Activated CD4-positive, alpha-beta T cell treated with anti-CD3 and anti-CD28 coated beads, Interleukin-2, amount 50 U/mL, for 4 hours (primary cell): ENCODE measurements around the gene IFNA16.
"Not testable (repeated sequence)": the region's sequence is repeated elsewhere in the genome, so short reads cannot be mapped to it uniquely, and the experiment has no call there.

Experiments used
- DNase-seq, 2 experiments: peaks; one replicate each; pipeline ENCODE4 v3.0.0-alpha.2; 2020

The IFNA16 gene

GRCh38 chr9:21217211-21217610 lies at the start of gene IFNA16:
Gene IFNA16, minus strand, starts transcription at chr9:21217311. Its CDS starts 6 bp downstream, at chr9:21217305.
- DNase-seq = not testable (repeated sequence)

DNA sequence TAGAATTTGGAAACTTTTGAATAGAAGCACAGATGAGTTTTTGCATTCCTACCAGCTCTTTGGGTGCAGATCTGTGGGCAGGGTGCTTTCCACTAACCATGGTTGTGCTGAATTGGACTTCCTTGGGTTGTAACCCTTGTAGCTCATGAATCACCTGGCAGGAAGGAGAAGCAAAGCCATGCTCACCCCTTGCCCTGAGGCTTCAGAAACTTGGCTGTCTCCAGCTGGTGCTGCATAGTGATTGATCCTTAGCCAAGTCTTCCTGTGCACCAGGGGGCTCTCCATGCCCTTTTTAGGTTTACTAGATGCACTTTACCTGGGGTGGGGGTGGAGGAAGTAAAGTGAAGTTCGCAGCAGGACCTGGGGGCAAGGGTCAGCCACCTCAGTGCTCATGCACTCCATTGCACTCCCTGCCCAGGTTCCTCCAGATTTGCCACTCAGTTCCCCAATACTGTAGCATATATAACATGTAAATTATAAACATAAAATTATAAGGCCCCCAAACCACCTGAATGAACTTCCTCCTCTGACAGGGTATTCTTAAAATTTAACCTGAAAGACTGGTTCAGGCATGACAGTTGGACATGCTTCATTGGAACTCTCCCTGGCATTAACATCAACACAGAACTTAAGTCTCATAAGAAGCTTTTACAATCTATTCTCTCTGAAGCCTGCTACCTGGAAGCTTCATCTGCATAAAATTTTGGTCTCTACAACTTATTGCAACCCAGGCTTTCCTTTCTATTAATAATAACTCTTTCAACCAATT lies 48.5 kb upstream of the IFNA16 start:
- DNase-seq = no peak

DNA sequence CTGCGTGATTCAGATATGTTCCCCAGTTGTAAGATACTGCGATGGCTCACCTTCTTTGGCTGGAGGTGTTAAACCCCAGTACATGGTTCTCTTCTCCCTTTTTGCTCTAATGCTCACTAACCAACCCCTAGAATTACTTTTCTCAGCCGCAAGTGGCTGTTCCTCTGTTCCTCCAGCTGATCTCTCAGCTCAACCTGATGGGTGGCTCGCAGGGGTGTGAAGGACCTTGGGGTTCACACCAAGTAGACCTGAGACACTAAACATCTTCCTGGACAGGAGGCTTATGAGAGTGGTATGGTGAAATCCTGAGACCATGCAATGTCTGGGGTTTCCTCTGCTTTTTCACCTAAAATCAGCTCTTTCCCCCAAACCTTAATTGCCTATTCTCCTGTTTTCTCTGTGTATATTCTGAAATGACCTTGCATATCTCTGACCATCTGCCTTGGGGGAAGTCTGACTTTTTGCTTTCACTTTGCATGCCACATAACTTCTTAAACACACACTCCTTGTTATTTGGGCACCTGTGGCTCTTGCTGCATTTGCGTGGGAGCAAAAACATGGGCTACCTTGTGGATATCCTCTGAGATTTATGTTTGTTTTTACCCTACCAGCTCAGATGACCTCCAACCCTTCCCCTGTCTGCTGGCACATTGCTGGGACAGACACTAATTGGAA lies 38.6 kb upstream of the IFNA16 start:
- DNase-seq = no peak

DNA sequence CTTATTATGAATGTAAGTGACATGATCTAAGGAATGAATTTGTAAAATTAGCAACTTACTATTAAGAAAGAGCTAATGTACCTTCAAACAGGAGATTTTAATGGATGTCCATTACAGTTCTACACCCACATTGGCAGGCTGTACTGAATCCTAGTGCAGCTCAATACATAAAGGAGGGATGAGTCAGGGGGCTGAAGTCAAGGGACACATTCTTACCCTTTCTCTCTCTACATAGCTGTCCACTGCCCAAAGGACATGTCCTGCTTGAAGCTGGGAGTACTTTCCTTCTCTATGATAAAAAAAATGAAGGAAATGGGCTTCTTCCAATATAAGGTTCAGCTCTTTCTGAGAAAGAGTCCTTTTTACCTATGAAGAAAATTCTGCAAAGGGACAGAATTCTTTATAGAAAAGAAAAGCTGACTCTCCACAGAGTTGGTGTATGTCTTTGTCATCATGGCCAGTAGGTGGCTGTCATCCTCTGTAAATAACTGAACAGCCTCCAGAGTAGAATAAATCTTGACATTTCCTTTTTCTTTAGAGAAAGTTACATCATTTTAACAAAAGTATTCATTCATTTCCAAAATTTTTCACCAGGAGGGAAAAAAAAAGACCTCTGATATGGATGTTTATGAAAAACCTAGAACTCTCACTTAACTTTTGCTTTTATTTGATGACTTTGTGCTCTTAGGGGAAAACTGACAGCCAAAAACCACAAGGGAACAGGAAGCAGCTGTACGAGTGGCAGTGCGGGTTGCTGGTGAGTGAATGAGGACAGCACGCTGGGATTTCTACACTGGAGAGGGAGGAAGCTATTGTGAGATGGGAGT lies 35.8 kb upstream of the IFNA16 start:
- DNase-seq = no peak

GRCh38 chr9:21251638-21252037 lies 34.5 kb upstream of the IFNA16 start:
- no peak for DNase-seq

DNA sequence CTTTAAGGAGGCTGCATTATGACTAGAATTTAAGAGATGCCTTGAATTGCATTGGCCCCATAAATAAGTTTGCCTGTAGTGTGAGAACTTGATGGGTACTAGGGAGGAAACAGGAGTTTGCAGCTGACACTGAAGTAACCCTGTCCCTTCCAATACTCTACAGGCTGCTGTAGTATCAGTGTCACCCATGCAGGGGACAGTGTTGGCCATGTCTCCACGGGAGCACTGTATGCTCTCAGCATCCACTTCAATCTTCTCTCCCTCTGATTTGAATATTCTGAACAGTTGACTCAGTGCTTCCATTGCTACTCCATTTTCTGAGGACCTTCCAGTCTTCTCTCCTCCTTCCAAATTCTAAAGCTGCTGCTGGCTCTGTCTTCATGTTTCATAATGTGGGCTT lies 34.1 kb upstream of the IFNA16 start:
- DNase-seq = no peak

GRCh38 chr9:21244836-21245235 lies 27.7 kb upstream of the IFNA16 start:
- DNase-seq = no peak

DNA sequence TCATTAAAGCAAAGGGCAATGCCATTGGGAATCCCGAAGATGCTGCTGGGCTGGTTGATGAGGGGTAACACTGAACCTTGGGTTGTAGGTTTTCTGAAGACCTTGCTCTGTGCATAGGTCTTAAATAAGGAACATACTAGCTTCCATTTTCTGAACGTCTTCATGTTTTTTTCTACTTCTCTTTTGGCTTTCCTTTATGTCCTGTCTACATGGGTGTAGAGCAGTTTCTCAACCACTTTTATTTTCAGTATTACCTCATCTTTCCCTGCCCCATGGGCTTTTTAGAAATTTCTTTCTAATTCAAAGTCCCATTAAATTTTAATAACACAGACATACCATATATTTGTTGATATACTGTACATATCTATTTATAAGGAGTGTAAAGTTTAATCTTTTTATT lies 22.8 kb upstream of the IFNA16 start, which contains the start of gene IFNA14:
Gene IFNA14, minus strand, starts transcription at position 95 of the 400 bp plus-strand sequence. Its CDS starts 70 bp downstream, at position 25.
- no peak for DNase-seq

DNA sequence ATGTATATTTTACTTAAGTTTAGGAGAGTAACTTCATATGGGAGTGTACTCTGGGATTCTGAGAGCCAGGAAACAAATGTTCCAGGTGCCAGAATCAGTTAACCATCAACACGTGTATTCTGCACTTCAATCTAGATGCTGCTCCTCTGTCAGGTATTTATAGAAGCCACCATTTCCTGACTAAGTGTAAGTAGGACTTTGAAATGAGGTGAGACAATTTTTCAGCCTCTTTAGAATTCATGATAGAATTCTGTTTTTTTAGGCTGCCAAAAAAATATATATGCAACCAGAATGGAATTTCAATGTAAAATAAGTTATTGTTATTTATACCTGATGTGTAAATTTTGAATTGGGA lies 19.2 kb upstream of the IFNA16 start:
- not testable (repeated sequence) for DNase-seq

- not testable (repeated sequence) for DNase-seq
Observed at GRCh38 chr9:21235468-21236359, 18.6 kb upstream of the IFNA16 start.

- no peak for DNase-seq
Observed at GRCh38 chr9:21234153-21234687, 17.1 kb upstream of the IFNA16 start.

GRCh38 chr9:21233258-21233657 lies 16.1 kb upstream of the IFNA16 start:
- no peak for DNase-seq

- no peak for DNase-seq
Observed at GRCh38 chr9:21228122-21228521, 11.0 kb upstream of the IFNA16 start, which contains the start of gene IFNA17. Gene IFNA17, minus strand, starts transcription at chr9:21228222. Its CDS starts 49 bp downstream, at chr9:21228173.

DNA sequence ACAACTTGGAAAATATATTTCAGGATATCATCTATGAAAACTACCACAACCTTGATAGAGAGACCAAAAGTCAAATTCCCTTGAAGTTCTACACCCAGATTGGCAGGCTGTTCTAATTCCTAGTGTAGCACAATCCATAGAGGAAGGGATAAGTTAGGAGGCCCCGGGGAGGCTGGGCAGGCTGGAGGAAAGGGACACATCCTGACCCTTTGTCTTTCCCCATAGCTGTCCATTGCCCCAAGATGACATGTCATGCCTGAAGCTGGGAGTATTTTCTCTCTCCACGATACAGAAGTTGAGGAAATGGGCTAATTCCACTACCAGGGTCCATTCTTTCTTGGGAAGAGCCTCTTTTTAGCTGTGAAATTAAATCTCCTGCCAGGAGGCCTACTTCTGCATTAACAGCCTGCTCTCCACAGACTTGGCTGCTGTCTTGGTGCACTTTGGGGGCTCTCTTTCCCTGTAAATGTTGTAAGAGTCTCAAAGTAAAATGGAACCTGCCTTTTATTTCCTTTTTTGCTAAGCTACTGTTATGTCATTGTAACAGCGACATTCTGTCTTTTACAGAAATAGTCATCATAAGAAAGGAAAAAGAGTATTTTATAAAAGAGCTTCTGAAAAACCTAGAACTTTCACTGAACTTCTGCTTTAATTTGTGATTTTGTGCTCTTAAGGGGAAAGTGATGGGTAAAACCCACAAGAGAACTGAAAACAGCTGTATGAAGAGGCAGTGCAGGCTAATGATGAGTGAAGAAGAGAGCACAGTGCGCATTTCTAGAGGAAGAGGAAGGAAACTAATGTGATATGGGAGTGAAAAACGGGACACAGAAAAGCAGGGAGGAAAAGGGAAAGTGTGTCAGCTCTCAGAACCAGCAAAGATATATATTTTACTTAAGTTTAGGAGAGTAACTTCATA lies 3.4 kb downstream of the IFNA16 start:
- DNase-seq = not testable (repeated sequence)

DNA sequence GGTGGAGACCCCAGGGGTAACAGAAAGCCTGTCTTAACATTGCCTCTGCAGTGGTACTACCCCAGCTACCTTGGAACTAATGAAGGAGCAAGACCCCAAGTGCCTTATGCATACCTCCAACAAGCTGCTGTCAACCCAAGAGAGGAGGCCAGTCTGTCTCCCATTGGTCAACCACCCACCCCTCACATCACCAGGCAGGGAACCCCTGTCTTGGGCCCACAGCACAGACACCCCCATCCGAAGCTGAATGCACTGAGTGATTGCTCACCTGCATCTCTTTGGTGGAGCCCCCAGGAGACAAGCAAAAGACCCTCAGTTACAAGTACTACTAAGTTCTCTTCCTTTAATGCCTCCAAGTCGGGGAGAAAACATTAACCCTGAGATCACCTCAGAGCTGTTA lies 5.0 kb downstream of the IFNA16 start:
- not testable (repeated sequence) for DNase-seq

GRCh38 chr9:21210782-21211181 lies 6.3 kb downstream of the IFNA16 start:
- not testable (repeated sequence) for DNase-seq

- DNase-seq = no peak
Observed at GRCh38 chr9:21210311-21210710, 6.8 kb downstream of the IFNA16 start.

DNA sequence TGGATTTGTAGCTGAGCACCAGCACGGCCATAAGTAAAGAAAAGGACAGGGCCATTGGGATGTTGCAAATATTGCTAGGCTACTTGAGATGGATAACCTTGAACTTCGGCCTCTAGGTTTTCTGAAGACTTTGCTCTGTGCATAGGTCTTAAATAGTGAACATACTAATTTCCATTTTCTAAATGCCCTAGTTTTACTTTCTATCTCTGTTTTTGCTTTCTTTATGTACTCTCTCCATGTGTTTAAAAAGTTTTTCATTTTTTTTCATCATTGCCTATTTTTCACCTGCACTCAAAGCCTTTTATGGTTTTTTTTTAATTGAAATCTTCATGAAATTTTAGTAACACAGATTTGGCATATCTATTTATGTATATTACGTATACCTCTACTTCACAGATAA lies 10.1 kb downstream of the IFNA16 start, which contains the start of gene IFNA10:
Gene IFNA10, minus strand, starts transcription at position 101 of the 400 bp plus-strand sequence. Its CDS starts 46 bp downstream, at position 55.
- not testable (repeated sequence) for DNase-seq

GRCh38 chr9:21205204-21205603 lies 11.9 kb downstream of the IFNA16 start:
- DNase-seq = no peak

- not testable (repeated sequence) for DNase-seq
Observed at GRCh38 chr9:21202105-21202504, 15.0 kb downstream of the IFNA16 start, which contains the start of gene IFNA7. Gene IFNA7, minus strand, starts transcription at chr9:21202205. Its CDS starts 40 bp downstream, at chr9:21202165.
